Activated T-helper 1 cell treated with anti-CD3 and anti-CD28 coated beads, Interleukin-12 subunit alpha, Interleukin-12 subunit beta, Interleukin-2, Interleukin-4 antibody, amounts not matched to agents 30 ng/mL and 10 ng/mL and 1 ng/mL, durations not matched to agents 14 hours and 24 hours and 36 hours (primary cell): ENCODE measurements around the gene STIM2. TPM values are rescaled to one million over a fixed set of nuclear protein-coding genes. Genes with fewer than 3 reads are reported as not detected.
A peak's percentile ranks its signal among the peaks of the same experiment; 100 is the strongest.

ENCODE experiments used
- DNase-seq: peaks from one replicate; pipeline ENCODE4 v3.0.0; 2021; ENCODE audit warnings: low spot score
- H3K27ac Mint-ChIP-seq: one replicate; pipeline ENCODE4 v1.8.0; 2021; ENCODE audit warnings: mild to moderate bottlenecking, mixed read lengths
- H3K27me3 Mint-ChIP-seq: one replicate; pipeline ENCODE4 v1.8.0; 2022; ENCODE audit warnings: mild to moderate bottlenecking, moderate library complexity, mixed read lengths; ENCODE audit not compliant: insufficient read depth
- H3K36me3 Mint-ChIP-seq: one replicate; pipeline ENCODE4 v1.8.0; 2021; ENCODE audit warnings: low read depth, mixed read lengths
- H3K4me1 Mint-ChIP-seq: one replicate; pipeline ENCODE4 v1.8.0; 2021; ENCODE audit warnings: low read depth, mixed read lengths
- H3K4me3 Mint-ChIP-seq: one replicate; pipeline ENCODE4 v1.8.0; 2021; ENCODE audit warnings: mild to moderate bottlenecking, moderate library complexity, mixed read lengths
- H3K9me3 Mint-ChIP-seq: one replicate; pipeline ENCODE4 v1.8.0; 2021; ENCODE audit warnings: mixed read lengths
- intact Hi-C: fragments of 100-400 bp; cut with micrococcal nuclease; formaldehyde crosslinking; loops from one replicate; pipeline ENCODE4 v1.15.1; 2024
- total RNA-seq: library from RNA; stranded (reverse); gene quantifications from 2 replicates; pipeline ENCODE4 v1.2.3, GENCODE V29; 2022

The STIM2 gene
- total RNA-seq, 1 donor from 2014 or later: 54.1 TPM

- Mint-ChIP-seq H3K9me3 (no peaks in the 10 kb centered on the region), H3K4me3 (peak overlapping the region; percentile 91), H3K27ac (peak overlapping the region; percentile 95), H3K36me3 (peaks cover 6% of the 10 kb centered on the region), H3K27me3 (no peaks in the 10 kb centered on the region), H3K4me1 (peaks cover 69% of the 10 kb centered on the region)
- intact Hi-C loops: loop anchor here (5.0 kb wide), 3 partner anchors 545 to 1700 kb away; partner anchors contain the start of gene SEPSECS
- no peak for DNase-seq
These were observed 1.8 kb downstream of the STIM2 start for GRCh38 chr4:26862381-26862915.

- H3K9me3 Mint-ChIP-seq: no peaks in the 10 kb centered on the region
- intact Hi-C loops: loop anchor here (5.0 kb wide), 3 partner anchors 546 to 1701 kb away; partner anchors contain the start of gene SEPSECS
- H3K27ac Mint-ChIP-seq: no peak overlapping the region
- peak overlapping the region; percentile 40 for H3K4me3 Mint-ChIP-seq
- peaks cover 6% of the 10 kb centered on the region for H3K36me3 Mint-ChIP-seq
- H3K4me1 Mint-ChIP-seq: peaks cover 72% of the 10 kb centered on the region
- no peak for DNase-seq
- no peaks in the 10 kb centered on the region for H3K27me3 Mint-ChIP-seq
These were observed 2.9 kb downstream of the STIM2 start for GRCh38 chr4:26863512-26863911.

- peaks cover 8% of the 10 kb centered on the region for H3K36me3 Mint-ChIP-seq
- no peaks in the 10 kb centered on the region for H3K27me3 Mint-ChIP-seq
- H3K4me1 Mint-ChIP-seq: peaks cover 64% of the 10 kb centered on the region
- no peak for DNase-seq
- no peak overlapping the region for H3K4me3 Mint-ChIP-seq
- intact Hi-C loops: loop anchor here (5.0 kb wide), 3 partner anchors 548 to 1703 kb away; partner anchors contain the start of gene SEPSECS
- no peak overlapping the region for H3K27ac Mint-ChIP-seq
- no peaks in the 10 kb centered on the region for H3K9me3 Mint-ChIP-seq
These were observed 4.3 kb downstream of the STIM2 start for GRCh38 chr4:26864899-26865298.

- Mint-ChIP-seq H3K4me1 (peaks cover 66% of the 10 kb centered on the region), H3K4me3 (no peak overlapping the region), H3K9me3 (no peaks in the 10 kb centered on the region), H3K36me3 (peaks cover 10% of the 10 kb centered on the region), H3K27ac (no peak overlapping the region), H3K27me3 (no peaks in the 10 kb centered on the region)
- no peak for DNase-seq
- intact Hi-C loops: no loop called here
These were observed 5.6 kb downstream of the STIM2 start for GRCh38 chr4:26866203-26866602.

- no peak for DNase-seq
- Mint-ChIP-seq H3K9me3 (no peaks in the 10 kb centered on the region), H3K4me1 (peaks cover 69% of the 10 kb centered on the region), H3K36me3 (peaks cover 14% of the 10 kb centered on the region), H3K27ac (no peak overlapping the region), H3K27me3 (no peaks in the 10 kb centered on the region), H3K4me3 (no peak overlapping the region)
- intact Hi-C loops: no loop called here
These were observed 6.1 kb downstream of the STIM2 start for GRCh38 chr4:26866781-26867180.

GRCh38 chr4:26867914-26868684 lies 7.5 kb downstream of the STIM2 start:
- Mint-ChIP-seq H3K36me3 (peaks cover 12% of the 10 kb centered on the region), H3K27ac (no peak overlapping the region), H3K4me3 (peak overlapping the region; percentile 8), H3K27me3 (no peaks in the 10 kb centered on the region), H3K4me1 (peaks cover 69% of the 10 kb centered on the region), H3K9me3 (no peaks in the 10 kb centered on the region)
- intact Hi-C loops: no loop called here
- no peak for DNase-seq

GRCh38 chr4:26870576-26871262 lies 10.1 kb downstream of the STIM2 start:
- H3K4me1 Mint-ChIP-seq: peaks cover 71% of the 10 kb centered on the region
- H3K27me3 Mint-ChIP-seq: no peaks in the 10 kb centered on the region
- no peak overlapping the region for H3K27ac Mint-ChIP-seq
- DNase-seq: no peak
- no peaks in the 10 kb centered on the region for H3K9me3 Mint-ChIP-seq
- intact Hi-C loops: loop anchor here (10.0 kb wide), 1 partner anchor 1556 kb away; the partner anchor contains the start of gene ZCCHC4
- H3K4me3 Mint-ChIP-seq: no peak overlapping the region
- peaks cover 12% of the 10 kb centered on the region for H3K36me3 Mint-ChIP-seq

GRCh38 chr4:26871611-26872010 lies 11.0 kb downstream of the STIM2 start:
- H3K27ac Mint-ChIP-seq: no peak overlapping the region
- no peaks in the 10 kb centered on the region for H3K9me3 Mint-ChIP-seq
- DNase-seq: no peak
- intact Hi-C loops: loop anchor here (10.0 kb wide), 1 partner anchor 1557 kb away; the partner anchor contains the start of gene ZCCHC4
- H3K27me3 Mint-ChIP-seq: no peaks in the 10 kb centered on the region
- peaks cover 74% of the 10 kb centered on the region for H3K4me1 Mint-ChIP-seq
- peaks cover 12% of the 10 kb centered on the region for H3K36me3 Mint-ChIP-seq
- H3K4me3 Mint-ChIP-seq: no peak overlapping the region

GRCh38 chr4:26873391-26874026 lies 12.9 kb downstream of the STIM2 start:
- peaks cover 77% of the 10 kb centered on the region for H3K4me1 Mint-ChIP-seq

GRCh38 chr4:26874110-26874509 lies 13.5 kb downstream of the STIM2 start:
- H3K9me3 Mint-ChIP-seq: no peaks in the 10 kb centered on the region

More at GRCh38 chr4:26873391-26874026, 12.9 kb downstream of the STIM2 start:
- H3K4me3 Mint-ChIP-seq: peak overlapping the region; percentile 61
- intact Hi-C loops: loop anchor here (1.0 to 10.0 kb wide), 4 partner anchors 11 to 1559 kb away; partner anchors contain the start of gene ZCCHC4
- H3K27me3 Mint-ChIP-seq: no peaks in the 10 kb centered on the region
- peaks cover 23% of the 10 kb centered on the region for H3K36me3 Mint-ChIP-seq
- H3K9me3 Mint-ChIP-seq: no peaks in the 10 kb centered on the region
- peak; percentile 62 for DNase-seq
- H3K27ac Mint-ChIP-seq: peak overlapping the region; percentile 86

GRCh38 chr4:26877406-26877805 lies 16.8 kb downstream of the STIM2 start:
- no peak for DNase-seq
- Mint-ChIP-seq H3K4me1 (peaks cover 87% of the 10 kb centered on the region), H3K27me3 (no peaks in the 10 kb centered on the region), H3K9me3 (no peaks in the 10 kb centered on the region), H3K27ac (peak overlapping the region; percentile 89), H3K4me3 (no peak overlapping the region), H3K36me3 (peaks cover 24% of the 10 kb centered on the region)
- intact Hi-C loops: loop anchor here (1.0 to 10.0 kb wide), 3 partner anchors 9 to 1563 kb away; partner anchors contain the start of gene ZCCHC4

More at GRCh38 chr4:26874110-26874509, 13.5 kb downstream of the STIM2 start:
- intact Hi-C loops: loop anchor here (10.0 kb wide), 1 partner anchor 1559 kb away; the partner anchor contains the start of gene ZCCHC4
- no peak for DNase-seq
- peak overlapping the region; percentile 11 for H3K27ac Mint-ChIP-seq
- H3K4me3 Mint-ChIP-seq: no peak overlapping the region
- H3K4me1 Mint-ChIP-seq: peaks cover 77% of the 10 kb centered on the region
- no peaks in the 10 kb centered on the region for H3K27me3 Mint-ChIP-seq
- peaks cover 24% of the 10 kb centered on the region for H3K36me3 Mint-ChIP-seq

- DNase-seq: no peak
- Mint-ChIP-seq H3K27ac (peak overlapping the region; percentile 89), H3K27me3 (no peaks in the 10 kb centered on the region), H3K36me3 (peaks cover 24% of the 10 kb centered on the region), H3K4me1 (peaks cover 83% of the 10 kb centered on the region), H3K4me3 (no peak overlapping the region), H3K9me3 (no peaks in the 10 kb centered on the region)
- intact Hi-C loops: loop anchor here (1.0 to 10.0 kb wide), 4 partner anchors 8 to 1563 kb away; partner anchors contain the start of gene ZCCHC4
These were observed 17.3 kb downstream of the STIM2 start for GRCh38 chr4:26877961-26878360.
